GM21526 (cell line): Measurements from ENCODE around the gene MAD1L1.
A peak's percentile ranks its signal among the peaks of the same experiment; 100 is the strongest.
"Not testable (repeated sequence)": the region's sequence is repeated elsewhere in the genome, so short reads cannot be mapped to it uniquely, and the experiment has no call there.

ENCODE experiments used
- ATAC-seq: cut with Tn5 transposase; IDR thresholded peaks from one replicate; pipeline ENCODE4 v1.9.1; 2021; ENCODE audit warnings: moderate library complexity; ENCODE audit not compliant: unreplicated experiment, low FRiP score

Gene MAD1L1

DNA sequence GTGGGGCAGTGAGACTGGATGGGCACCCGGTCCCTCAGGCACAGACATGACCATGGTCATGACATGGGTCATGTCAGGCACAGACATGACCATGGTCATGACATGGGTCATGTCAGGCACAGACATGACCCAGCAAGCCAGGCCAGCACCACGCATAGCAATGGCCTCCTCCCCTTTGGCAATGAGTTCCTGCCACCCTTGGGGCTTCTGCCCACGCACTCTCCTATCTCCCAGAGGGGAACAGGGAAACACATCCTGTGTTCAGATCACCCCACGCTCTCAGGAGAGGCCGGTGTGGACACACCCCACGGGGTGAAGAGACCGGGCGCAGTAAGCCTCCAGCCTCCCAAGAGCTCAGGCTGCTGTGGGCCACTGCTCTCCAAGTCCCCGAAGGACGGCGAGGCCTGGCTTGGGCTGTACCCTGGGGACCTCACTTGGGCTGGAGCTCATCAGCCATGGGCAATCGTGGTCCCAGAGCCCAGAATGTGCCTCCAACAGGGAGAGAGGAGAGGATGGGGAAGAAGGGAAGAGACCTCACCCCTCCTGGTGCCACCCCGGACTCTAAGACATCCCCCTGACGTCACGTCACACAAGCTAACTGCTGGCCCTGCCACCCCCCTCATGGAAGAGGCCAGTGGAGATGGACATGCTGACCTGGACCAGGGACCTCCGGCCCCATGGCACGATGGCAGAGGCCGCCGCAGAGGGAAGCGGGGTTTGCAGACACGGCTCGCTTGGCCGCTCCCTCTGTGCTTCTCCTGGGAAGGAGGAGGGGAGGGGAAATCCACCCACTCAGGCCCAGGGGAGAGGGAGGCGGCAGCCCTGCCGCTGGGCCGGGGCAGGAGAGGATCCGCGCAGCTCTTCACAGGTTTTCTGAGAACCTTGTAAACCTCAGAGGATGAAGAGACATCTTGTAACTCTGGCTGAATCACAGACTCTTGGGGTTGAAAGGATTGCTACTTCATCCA is 293.0 kb downstream of the MAD1L1 start:
- ATAC-seq: peak; percentile 16

DNA sequence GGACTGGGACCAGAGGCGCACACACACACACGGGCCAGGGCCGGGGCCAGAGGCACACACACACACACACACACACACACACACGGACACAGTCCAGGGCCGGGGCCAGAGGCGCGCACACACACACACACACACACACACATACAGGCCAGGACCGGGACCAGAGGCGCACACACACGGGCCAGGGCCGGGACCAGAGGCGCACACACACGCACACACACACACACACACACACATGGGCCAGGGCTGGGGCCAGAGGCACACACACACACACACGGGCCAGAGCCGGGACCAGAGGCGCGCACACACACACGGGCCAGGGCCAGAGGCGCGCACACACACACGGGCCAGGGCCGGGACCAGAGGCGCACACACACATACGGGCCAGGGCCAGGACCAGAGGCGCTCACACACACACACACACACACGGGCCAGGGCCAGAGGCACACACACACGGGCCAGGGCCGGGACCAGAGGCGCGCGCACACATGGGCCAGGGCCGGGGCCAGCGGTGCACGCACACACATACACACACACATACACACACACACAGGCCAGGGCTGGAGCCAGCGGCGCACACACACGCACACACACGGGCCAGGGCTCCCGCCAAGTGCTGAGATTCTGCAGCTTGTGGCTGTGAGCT is 293.8 kb downstream of the MAD1L1 start:
- ATAC-seq: no peak

DNA sequence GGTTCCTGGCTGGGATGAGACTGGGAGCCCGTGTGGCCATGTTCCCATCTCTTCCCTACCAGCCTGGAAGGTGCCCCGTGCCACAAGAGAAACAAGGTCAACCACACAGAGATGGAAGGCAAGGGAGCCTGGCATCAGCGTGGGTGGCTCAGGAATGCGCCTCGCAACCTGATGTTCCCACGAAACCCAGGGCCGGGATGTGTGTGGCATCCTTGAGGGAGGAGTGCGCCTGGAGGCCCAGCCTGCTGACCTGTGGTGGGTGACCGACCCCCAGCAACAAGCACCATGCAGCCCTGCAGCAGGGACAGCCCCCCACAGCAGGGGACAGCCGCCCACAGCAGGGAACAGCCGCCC is 295.5 kb downstream of the MAD1L1 start:
- no peak for ATAC-seq

DNA sequence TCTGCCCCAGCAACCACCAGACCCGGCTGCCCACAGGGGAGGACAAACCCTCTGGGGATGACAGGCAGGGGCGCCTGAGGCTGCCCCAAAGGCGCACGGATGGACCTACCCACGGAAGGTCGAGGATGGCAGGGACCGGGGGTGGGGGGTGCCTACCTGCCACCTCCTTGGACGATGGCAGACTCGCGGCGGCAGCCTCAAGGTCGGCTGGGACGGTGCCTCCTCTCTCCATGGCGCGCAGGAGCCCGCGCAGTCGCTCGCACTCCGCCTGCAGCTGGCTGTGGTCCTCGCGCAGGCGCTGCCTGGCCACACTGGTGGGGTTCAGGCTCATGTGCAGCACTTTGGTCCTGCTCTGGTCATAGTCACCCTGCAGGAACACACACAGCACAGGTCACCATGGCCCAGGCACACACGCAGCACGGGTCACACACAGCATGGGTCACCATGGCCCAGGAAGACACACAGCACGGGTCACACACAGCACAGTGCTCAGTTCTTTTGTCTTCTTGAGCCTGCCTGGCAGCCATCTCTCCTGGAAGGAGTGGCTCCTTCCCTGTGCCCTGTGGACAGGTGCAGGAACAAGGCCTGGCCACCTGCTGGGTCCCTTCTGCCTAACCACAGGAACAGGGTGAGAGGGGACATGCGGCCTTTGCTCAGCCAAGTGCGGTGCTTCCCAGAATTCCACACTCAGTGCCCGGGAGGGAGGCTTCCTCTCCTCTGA is 296.1 kb downstream of the MAD1L1 start:
- no peak for ATAC-seq

DNA sequence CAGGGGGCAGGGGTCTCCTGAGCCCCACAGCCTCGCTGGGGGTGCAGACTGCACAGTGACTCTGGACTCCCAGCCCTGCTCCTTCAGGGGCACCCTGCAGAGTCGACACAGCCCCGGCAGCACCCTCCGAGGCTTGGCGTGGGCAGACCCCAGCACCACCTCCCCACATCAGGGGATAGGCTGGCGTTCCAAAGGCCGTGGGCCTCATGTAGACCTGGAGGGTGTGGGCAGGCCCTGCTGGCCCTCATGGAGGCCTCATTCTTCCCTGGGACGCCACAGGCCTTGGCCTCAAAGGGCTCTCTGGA is 296.8 kb downstream of the MAD1L1 start:
- ATAC-seq: no peak

DNA sequence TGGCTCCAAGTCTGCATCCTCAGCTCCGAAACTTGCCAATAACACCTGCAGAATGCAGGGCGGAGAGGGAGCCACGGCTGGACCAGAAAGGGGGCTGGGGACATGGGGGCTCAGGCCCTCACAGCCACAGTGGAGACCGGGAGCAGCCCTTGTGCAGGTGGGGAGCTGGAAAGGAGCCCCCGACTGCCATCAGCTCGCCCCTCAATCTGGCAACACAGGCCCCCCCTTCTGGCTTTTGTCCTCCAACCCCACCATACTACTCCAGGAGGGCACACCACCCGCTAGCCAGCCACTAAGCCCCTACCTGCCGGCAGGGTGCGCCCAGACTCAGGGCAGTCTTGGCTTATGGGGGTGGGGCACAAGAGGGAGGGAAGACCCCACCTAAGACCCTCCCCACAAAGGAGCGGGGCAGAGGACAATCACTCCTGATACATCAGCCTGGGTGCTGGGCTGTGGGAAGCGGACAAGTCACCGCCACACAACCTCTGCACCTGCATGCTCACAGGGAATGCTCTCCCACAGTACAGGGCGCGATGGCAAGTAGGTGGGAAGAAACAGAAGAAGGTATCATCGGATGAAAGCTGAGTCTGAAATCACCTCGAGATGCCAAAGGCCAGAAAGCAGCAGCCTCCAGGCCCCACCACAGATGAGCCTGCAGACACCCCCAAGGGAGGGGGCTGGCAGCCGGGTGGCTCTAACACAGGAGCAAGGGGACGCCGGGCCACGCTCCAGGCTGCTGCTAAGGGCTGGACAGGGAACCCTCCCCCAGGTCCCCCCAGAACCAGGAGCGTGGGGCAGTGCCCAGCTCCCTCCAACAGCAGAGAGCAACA is 297.4 kb downstream of the MAD1L1 start:
- no peak for ATAC-seq

DNA sequence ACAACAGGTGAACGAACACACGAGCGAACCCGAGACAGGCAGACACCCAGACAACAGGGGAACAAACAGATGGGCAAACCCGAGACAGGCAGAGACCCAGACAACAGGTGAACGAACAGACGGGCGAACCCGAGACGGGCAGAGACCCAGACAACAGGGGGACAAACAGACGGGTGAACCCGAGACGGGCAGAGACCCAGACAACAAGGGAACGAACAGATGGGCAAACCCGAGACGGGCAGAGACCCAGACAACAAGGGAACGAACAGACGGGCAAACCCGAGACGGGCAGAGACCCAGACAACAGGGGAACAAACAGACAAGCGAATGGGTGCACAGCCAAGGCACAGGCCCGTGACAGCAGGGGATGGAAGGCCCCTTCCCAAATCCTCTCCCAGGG is 298.0 kb downstream of the MAD1L1 start:
- ATAC-seq: no peak

DNA sequence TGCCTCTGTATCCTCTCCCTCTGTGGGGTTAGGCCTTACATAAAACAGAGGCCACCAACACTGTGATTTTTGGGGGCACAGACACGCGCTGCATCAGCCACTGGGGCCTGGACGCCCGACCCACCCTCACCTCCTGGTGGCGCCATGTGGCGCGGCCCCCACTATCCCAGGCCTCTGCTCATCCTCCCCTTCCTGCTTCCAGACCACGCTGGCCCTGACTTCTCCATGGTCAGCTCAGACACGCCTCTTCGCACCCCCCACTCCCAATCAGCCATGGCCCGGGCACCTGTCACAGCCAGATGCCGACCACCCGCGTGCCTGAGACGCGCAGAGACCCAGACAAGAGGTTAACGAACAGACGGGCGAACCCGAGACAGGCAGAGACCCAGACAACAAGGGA is 298.7 kb downstream of the MAD1L1 start:
- no peak for ATAC-seq

DNA sequence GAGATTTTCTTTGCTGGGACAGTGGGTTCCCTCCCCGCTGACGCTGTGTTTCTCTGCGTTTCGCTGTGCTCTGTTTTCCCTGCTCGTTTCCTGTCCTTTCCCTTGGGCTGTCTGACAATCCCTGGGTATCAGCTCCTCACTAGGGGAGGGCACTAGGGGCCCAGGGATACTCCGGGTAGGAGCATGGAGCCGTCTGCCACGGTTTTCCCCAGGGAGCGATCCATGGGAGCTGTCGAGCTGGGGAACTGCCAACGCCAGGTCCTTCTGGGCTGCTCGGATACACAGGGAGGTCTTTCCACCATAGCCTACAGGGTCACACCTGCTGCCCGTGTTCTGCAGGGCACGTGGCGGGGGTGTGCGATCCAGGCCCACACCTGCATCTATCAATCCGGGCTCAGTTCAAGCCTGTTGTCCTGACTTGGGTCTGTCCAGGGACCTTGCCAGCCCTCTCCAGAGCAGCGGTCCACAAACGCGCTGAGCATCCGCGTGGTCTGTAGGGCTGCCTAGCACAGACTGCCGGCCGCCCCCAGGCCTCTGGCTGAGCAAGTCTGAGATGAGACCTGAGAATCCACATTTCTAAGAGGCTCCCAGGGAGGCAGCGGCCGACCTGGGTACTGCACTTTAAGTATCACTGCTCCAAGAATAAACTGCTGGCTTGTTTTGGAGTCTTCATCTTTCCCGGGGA is 299.5 kb downstream of the MAD1L1 start:
- no peak for ATAC-seq

DNA sequence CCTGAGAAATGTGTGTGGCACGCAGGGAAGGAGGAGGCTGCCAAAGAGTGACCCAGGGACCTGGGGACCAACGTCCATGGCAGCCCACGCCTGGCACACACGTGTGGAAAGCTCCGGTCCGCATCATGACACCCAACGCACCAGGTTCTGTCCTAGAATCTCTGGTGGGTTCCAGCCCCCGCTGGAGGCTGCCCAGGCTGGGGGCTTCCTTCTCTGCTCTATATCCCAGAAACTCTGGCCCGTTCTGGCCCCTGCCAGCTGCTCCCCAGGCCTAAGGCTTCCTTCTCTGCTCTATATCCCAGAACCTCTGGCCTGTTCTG is 300.8 kb downstream of the MAD1L1 start:
- ATAC-seq: no peak

DNA sequence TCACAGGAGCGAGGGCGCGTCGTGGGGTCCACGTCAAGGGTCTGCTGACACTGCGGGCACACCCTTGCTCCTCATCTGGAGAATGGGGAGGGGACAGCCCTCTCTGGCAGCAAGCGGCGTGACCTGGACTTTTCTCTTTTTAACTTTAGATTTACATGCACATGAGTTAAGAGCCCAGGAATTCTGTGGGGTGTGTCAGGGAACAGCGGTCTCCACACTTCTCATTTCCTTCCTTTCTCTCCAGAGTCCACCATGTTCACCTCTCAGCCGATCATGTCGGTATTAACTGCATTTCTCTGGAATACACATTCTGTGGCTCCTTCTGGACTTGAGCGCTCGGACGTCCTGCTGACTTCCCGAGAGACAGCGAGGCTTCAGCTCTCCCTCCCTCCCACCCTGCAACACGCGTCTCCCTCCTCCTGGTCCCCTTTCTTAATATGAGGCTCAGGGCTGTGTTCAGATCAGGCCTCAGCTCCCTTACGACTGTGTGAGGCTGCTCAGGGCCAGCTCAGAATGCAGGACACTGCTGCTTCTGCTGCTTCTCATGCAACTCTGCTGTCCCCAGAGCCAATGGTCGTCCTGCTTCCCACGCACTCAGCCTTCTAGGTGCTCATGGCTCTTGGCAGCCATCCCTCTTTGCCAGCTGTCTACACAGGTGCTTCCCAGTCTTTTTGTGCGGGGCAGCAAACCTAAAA is 301.3 kb downstream of the MAD1L1 start:
- no peak for ATAC-seq

DNA sequence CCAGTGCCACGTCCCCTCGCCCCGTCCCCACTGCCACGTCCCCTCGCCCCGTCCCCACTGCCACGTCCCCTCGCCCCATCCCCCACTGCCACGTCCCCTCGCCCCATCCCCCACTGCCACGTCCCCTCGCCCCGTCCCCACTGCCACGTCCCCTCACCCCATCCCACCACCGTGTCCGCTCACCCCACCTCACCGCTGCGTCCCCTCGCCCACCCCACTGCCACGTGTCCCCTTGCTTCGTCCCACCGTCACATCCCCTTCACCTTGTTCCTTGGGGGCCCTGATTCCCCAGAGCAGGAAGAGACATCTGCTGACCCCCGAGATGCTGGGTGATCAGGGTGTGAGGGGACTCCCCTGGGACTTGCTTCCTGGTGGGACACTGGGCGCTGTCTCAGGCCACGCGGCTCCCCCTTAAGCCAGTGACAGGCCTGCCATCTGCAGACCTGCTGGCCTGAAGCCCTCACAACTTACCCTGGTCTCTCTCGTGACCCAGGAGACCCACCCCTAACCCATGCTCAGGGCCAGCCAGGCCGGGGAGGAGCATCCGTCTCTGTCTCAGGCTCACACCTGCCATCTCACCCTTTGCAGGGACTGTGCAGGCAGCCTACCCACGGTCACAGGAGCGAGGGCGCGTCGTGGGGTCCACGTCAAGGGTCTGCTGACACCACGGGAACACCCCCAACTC is 302.2 kb downstream of the MAD1L1 start:
- no peak for ATAC-seq

DNA sequence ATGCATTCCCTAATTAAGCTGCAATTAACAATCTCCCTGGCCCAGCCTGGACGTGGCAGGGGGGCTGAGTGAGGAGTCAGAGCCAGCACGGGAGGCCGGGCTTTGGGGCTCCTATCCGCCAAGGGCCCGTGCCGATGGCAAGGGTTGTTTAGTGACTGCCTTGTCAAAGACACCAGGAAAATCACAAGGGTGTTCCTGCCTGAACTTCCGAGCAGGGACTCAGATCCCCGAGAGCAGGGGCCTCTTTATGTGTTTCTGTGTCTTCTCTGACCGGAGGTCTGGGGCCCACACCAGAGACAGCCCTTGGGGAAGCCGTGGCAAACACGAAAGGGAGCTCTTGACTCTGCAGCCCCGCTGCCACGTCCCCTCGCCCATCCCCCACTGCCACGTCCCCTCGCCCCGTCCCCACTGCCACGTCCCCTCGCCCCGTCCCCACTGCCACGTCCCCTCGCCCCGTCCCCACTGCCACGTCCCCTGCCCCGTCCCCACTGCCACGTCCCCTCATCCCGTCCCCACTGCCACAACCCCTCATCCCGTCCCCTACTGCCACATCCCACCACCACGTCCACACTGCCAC is 303.3 kb downstream of the MAD1L1 start:
- ATAC-seq: not testable (repeated sequence)

DNA sequence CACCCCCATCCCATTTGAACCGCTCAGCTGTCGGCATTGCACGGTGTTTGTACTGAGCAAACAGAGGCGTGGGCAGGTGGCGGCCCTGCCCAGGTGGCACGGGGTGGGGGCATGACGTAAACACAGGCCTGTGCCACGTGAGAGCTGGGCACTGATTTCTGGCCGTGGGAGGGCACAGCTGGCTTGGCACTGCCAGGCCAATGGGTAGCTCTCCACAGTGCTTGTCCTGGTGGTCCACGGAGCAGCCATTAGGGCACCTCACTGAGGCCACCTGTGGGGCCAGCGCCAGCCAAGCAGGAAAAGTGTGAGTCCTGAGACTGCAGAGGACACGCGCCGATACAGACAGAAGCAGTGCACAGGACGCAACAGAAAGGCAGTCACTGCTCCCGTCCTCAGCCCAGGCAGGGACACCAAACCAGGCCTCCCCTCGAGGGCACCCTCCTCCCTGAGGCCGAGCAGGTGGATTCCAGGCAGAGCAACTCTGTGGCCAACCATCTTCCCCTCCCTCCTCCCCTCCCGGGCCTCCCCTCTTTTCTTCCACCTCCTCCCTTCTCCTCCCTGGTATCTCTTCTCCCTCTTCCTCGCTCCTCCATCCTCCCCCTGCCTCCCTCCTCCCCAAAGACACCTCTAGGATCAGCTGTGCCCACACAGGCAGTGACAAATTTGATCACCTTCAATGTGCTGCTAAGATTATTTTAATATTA is 303.9 kb downstream of the MAD1L1 start:
- no peak for ATAC-seq

DNA sequence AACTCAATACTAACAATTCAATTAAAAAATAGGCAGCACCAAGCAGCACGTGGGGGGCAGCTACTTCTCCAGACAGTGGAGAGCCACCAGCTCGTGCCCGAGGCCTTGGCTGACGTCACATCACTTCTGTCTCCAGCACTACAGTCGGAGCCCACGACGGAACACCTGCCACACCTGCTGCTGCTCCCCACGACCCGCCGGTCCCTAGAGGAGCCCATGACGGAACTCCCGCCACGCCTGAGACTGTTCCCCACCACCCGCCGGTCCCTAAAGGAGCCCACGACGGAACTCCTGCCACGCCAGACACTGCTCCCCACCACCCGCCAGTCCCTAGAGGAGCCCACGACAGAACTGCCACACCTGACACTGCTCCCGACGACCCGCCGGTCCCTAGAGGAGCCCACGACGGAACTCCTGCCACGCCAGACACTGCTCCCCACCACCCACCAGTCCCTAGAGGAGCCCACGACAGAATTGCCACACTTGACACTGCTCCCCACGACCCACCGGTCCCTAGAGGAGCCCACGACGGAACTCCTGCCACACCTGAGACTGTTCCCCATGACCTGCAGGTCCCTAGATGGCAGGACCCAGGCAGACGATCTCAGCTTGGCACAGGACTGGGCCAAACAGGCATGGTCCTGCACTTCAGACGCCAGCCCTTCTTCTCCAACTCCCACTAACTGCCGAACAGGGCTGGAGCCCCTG is 304.7 kb downstream of the MAD1L1 start:
- ATAC-seq: no peak

DNA sequence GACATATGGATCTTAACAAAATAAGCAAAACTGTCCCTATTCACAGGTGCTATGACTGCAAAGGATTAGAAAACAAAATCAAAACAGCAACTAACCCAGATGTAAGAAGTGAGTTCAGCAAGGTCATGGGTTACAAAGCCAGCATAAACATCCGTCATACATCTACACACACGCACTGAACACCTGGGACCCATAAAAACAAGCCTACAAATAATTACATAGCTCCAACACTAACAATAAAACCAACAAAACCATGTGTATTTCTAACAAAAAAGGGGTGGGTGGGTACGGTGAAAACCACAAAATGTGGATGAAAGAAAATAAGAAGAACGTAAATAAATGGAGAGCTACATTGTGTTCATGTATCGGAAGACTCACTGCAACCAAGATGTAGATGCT is 305.8 kb downstream of the MAD1L1 start:
- ATAC-seq: no peak
